ENCODE results near the gene MAP3K12. TPM values are rescaled to one million over a fixed set of nuclear protein-coding genes. Genes with fewer than 3 reads are reported as not detected.
A peak's percentile ranks its signal among the peaks of the same experiment; 100 is the strongest.

MAP3K12 gene
- total RNA-seq, 1 experiment from 2014 or later: 3.9 TPM

GRCh38 chr12:53454707-53455106, 44.6 kb downstream of the MAP3K12 start:
- H3K4me1 ChIP-seq: peaks cover 18% of the 10 kb centered on the region
- Mint-ChIP-seq H3K27ac (ENCODE audit: unreplicated experiment) (peak overlapping the region; percentile 94), H3K4me3 (ENCODE audit: unreplicated experiment) (peak overlapping the region; percentile 79), H3K36me3 (ENCODE audit: insufficient read depth, unreplicated experiment) (peaks cover 84% of the 10 kb centered on the region), H3K4me1 (ENCODE audit: low read depth, unreplicated experiment) (peaks cover 26% of the 10 kb centered on the region), H3K9me3 (ENCODE audit: unreplicated experiment) (no peaks in the 10 kb centered on the region), H3K27me3 (ENCODE audit: insufficient read depth, unreplicated experiment) (no peaks in the 10 kb centered on the region)
- POLR2A ChIA-PET: interaction anchor here (0.7 to 1.4 kb wide), 2 partner anchors 23 to 130 kb away, joined by 3 to 4 read pairs; no protein-coding TSS in a partner anchor
- TF ChIP-seq CTCF (IDR thresholded peaks at IDR 0.05; ENCODE audit: insufficient read depth in 1 of 2, low read depth in 1 of 2, low read length in 1 of 2, severe bottlenecking in 1 of 2, unreplicated experiment in 1 of 2): no peak
- intact Hi-C loops (cut with micrococcal nuclease; ENCODE audit: unreplicated experiment): no loop called here
- no peak for DNase-seq
- H3K36me3 ChIP-seq (ENCODE audit: control insufficient read depth, insufficient read depth, low read length): peaks cover 11% of the 10 kb centered on the region
- no TSS peak for BruUV-seq (replicated peaks)
- CTCF ChIA-PET: no interaction called here
- no peaks in the 10 kb centered on the region for H3K9me3 ChIP-seq
- no peaks in the 10 kb centered on the region for H3K27me3 ChIP-seq (replicated peaks; ENCODE audit: control insufficient read depth, insufficient read depth, low read length)
- no peak overlapping the region for H3K4me3 ChIP-seq (ENCODE audit: low read depth, low read length)

- ChIA-PET POLR2A (interaction anchor here (1.4 kb wide), 1 partner anchor 24 kb away, joined by 4 read pairs; no protein-coding TSS in a partner anchor), CTCF (no interaction called here)
- H3K27ac Mint-ChIP-seq (ENCODE audit: unreplicated experiment): peak overlapping the region; percentile 94
- Histone ChIP-seq H3K9me3 (no peaks in the 10 kb centered on the region), H3K27me3 (replicated peaks; ENCODE audit: control insufficient read depth, insufficient read depth, low read length) (no peaks in the 10 kb centered on the region), H3K36me3 (ENCODE audit: control insufficient read depth, insufficient read depth, low read length) (peaks cover 11% of the 10 kb centered on the region), H3K4me1 (peaks cover 18% of the 10 kb centered on the region), H3K4me3 (ENCODE audit: low read depth, low read length) (no peak overlapping the region)
- no peaks in the 10 kb centered on the region for H3K27me3 Mint-ChIP-seq (ENCODE audit: insufficient read depth, unreplicated experiment)
- peaks cover 78% of the 10 kb centered on the region for H3K36me3 Mint-ChIP-seq (ENCODE audit: insufficient read depth, unreplicated experiment)
- H3K9me3 Mint-ChIP-seq (ENCODE audit: unreplicated experiment): no peaks in the 10 kb centered on the region
- no peak for DNase-seq
- intact Hi-C loops (cut with micrococcal nuclease; ENCODE audit: unreplicated experiment): no loop called here
- peak overlapping the region; percentile 79 for H3K4me3 Mint-ChIP-seq (ENCODE audit: unreplicated experiment)
- BruUV-seq (replicated peaks): no TSS peak
- peaks cover 26% of the 10 kb centered on the region for H3K4me1 Mint-ChIP-seq (ENCODE audit: low read depth, unreplicated experiment)
- TF ChIP-seq CTCF (IDR thresholded peaks at IDR 0.05; ENCODE audit: insufficient read depth in 1 of 2, low read depth in 1 of 2, low read length in 1 of 2, severe bottlenecking in 1 of 2, unreplicated experiment in 1 of 2): no peak
Observed at GRCh38 chr12:53453953-53454640, 45.2 kb downstream of the MAP3K12 start.

- BruUV-seq (replicated peaks): no TSS peak
- H3K4me3 Mint-ChIP-seq (ENCODE audit: unreplicated experiment): peak overlapping the region; percentile 79
- H3K9me3 Mint-ChIP-seq (ENCODE audit: unreplicated experiment): no peaks in the 10 kb centered on the region
- ChIA-PET CTCF (interaction anchor here (0.7 to 1.0 kb wide), 2 partner anchors 23 to 27 kb away, joined by 3 read pairs; no protein-coding TSS in a partner anchor), POLR2A (interaction anchor here (0.5 kb wide), 1 partner anchor 272 kb away, joined by 5 read pairs; no protein-coding TSS in a partner anchor)
- peaks cover 26% of the 10 kb centered on the region for H3K4me1 Mint-ChIP-seq (ENCODE audit: low read depth, unreplicated experiment)
- H3K4me1 ChIP-seq: peaks cover 18% of the 10 kb centered on the region
- intact Hi-C loops (cut with micrococcal nuclease; ENCODE audit: unreplicated experiment): no loop called here
- TF ChIP-seq CTCF (IDR thresholded peaks at IDR 0.05; ENCODE audit: insufficient read depth in 1 of 2, low read depth in 1 of 2, low read length in 1 of 2, severe bottlenecking in 1 of 2, unreplicated experiment in 1 of 2): peak; percentile 15 to 45
- H3K27me3 Mint-ChIP-seq (ENCODE audit: insufficient read depth, unreplicated experiment): no peaks in the 10 kb centered on the region
- H3K4me3 ChIP-seq (ENCODE audit: low read depth, low read length): peak overlapping the region; percentile 89
- no peaks in the 10 kb centered on the region for H3K27me3 ChIP-seq (replicated peaks; ENCODE audit: control insufficient read depth, insufficient read depth, low read length)
- no peaks in the 10 kb centered on the region for H3K9me3 ChIP-seq
- H3K36me3 Mint-ChIP-seq (ENCODE audit: insufficient read depth, unreplicated experiment): peaks cover 76% of the 10 kb centered on the region
- peak overlapping the region; percentile 94 for H3K27ac Mint-ChIP-seq (ENCODE audit: unreplicated experiment)
- DNase-seq: peak; percentile 90 to 91
- H3K36me3 ChIP-seq (ENCODE audit: control insufficient read depth, insufficient read depth, low read length): peaks cover 8% of the 10 kb centered on the region
Observed at GRCh38 chr12:53452159-53453077, 46.8 kb downstream of the MAP3K12 start.
